GM19455 (cell line): ENCODE measurements around the gene UACA.

ENCODE experiments used
- ATAC-seq: cut with Tn5 transposase; IDR thresholded peaks from one replicate; pipeline ENCODE4 v1.9.1; 2021; ENCODE audit not compliant: unreplicated experiment

The UACA gene

DNA sequence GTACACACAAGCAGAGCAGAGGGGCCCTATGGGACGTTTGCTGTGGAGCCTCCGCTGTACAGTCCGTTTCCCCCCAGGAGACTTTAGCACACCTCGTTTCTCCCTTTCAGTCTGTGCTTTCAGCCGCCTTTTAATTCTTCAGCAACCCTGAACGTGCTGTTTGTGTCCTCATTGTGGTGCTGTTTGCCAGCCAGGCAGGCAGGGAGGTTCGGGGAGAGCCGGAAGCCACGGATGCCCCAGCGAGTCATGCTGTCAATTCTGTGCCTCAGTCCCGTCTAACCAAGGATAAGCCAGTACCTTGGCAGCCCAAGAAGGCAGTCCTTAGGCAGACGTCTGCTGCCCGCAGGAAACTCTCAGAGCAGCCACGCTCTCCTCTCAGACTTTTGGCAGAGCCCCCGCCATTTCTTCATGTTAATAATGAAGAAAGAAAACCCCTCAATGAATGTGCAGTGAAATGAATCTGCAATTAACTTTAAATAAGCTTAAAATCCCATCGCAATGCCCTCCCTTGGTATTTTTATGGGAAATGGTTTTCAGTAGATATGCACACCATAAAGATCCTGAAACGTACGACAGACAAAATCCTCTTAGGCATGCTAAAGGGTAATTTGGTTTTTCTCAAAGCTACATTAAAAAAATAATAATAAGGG lies 158.6 kb downstream of the UACA start:
- no peak for ATAC-seq
